Caco-2 (cell line): ENCODE data around the gene LIFR. TPM values are rescaled to one million over a fixed set of nuclear protein-coding genes. Genes with fewer than 3 reads are reported as not detected.

Experiments used
- BruUV-seq: library from RNA; stranded (reverse); fragments of 400-500 nt; replicated peaks from 2 replicates; lab custom pipeline; 2021; lab: Mats Ljungman, UMichigan
- CTCF ChIA-PET: fragments of 300-600 bp; sonication (Branson Sonifier 250); formaldehyde crosslinking; loops from one replicate; lab custom pipeline; 2022; ENCODE audit warnings: antibody characterized with exemption; lab: Charles Lee
- POLR2A ChIA-PET: fragments of 300-600 bp; sonication (Branson Sonifier 250); formaldehyde crosslinking; loops from one replicate; lab custom pipeline; 2022; ENCODE audit warnings: antibody characterized with exemption; lab: Charles Lee
- DNase-seq, 2 experiments: peaks; one replicate each; pipeline versions ENCODE4 v3.0.0 to v3.0.0-alpha.2; 2020 to 2022
- H3K27me3 ChIP-seq: replicated peaks from 2 replicates; pipeline ENCODE4 v1.6.0; 2011; ENCODE audit warnings: low read length; ENCODE audit not compliant: control insufficient read depth, insufficient read depth
- H3K36me3 ChIP-seq: 2 replicates; pipeline ENCODE4 v1.5.1; 2011; ENCODE audit warnings: low read length; ENCODE audit not compliant: control insufficient read depth, insufficient read depth
- H3K4me1 ChIP-seq: fragments of 250-450 bp; sonication (Bioruptor Pico); 2 replicates; pipeline ENCODE4 v1.5.1; 2020; ENCODE audit warnings: mild to moderate bottlenecking
- H3K4me3 ChIP-seq: 2 replicates; pipeline ENCODE4 v1.5.1; 2011; ENCODE audit warnings: low read depth, mild to moderate bottlenecking, control low read depth, low read length
- H3K9me3 ChIP-seq: fragments of 250-450 bp; sonication (Bioruptor Pico); 2 replicates; pipeline ENCODE4 v1.5.1; 2020; ENCODE audit warnings: mild to moderate bottlenecking, moderate library complexity
- H3K27ac Mint-ChIP-seq: one replicate; pipeline ENCODE4 v1.8.0; 2022; ENCODE audit warnings: mixed read lengths; ENCODE audit not compliant: unreplicated experiment
- H3K27me3 Mint-ChIP-seq: one replicate; pipeline ENCODE4 v1.8.0; 2022; ENCODE audit warnings: mixed read lengths; ENCODE audit not compliant: insufficient read depth, unreplicated experiment
- H3K36me3 Mint-ChIP-seq: one replicate; pipeline ENCODE4 v1.8.0; 2022; ENCODE audit warnings: mild to moderate bottlenecking, mixed read lengths; ENCODE audit not compliant: insufficient read depth, unreplicated experiment
- H3K4me1 Mint-ChIP-seq: one replicate; pipeline ENCODE4 v1.8.0; 2022; ENCODE audit warnings: low read depth, mixed read lengths; ENCODE audit not compliant: unreplicated experiment
- H3K4me3 Mint-ChIP-seq: one replicate; pipeline ENCODE4 v1.8.0; 2022; ENCODE audit warnings: mild to moderate bottlenecking, moderate library complexity, mixed read lengths; ENCODE audit not compliant: unreplicated experiment
- H3K9me3 Mint-ChIP-seq: one replicate; pipeline ENCODE4 v1.8.0; 2022; ENCODE audit warnings: mixed read lengths; ENCODE audit not compliant: unreplicated experiment
- CTCF ChIP-seq, 2 experiments: fragments of 200-600 bp in 1 of 2; IDR thresholded peaks; 1 replicate in 1 of 2; 2 replicates in 1 of 2; pipeline versions ENCODE4 v1.5.1 to v1.8.0; 2011 to 2022; ENCODE audit warnings: antibody characterized with exemption in 1 of 2, control low read depth in 1 of 2, inconsistent platforms in 1 of 2, low read depth in 1 of 2, low read length in 1 of 2, mild to moderate bottlenecking in 1 of 2, moderate library complexity in 1 of 2; ENCODE audit not compliant: insufficient read depth in 1 of 2, severe bottlenecking in 1 of 2, unreplicated experiment in 1 of 2
- intact Hi-C: fragments of 100-400 bp; cut with micrococcal nuclease; formaldehyde crosslinking; loops from one replicate; pipeline ENCODE4 v1.10.0; 2022; ENCODE audit not compliant: unreplicated experiment
- total RNA-seq: library from RNA; stranded (reverse); gene quantifications from 2 replicates; pipeline ENCODE4 v1.2.3, GENCODE V29; 2022

LIFR gene
- total RNA-seq, 1 experiment from 2014 or later: 5.1 TPM

GRCh38 chr5:38528162-38528703, 28.2 kb downstream of the LIFR start:
- Mint-ChIP-seq H3K27ac (no peak overlapping the region), H3K4me3 (no peak overlapping the region), H3K27me3 (no peaks in the 10 kb centered on the region), H3K36me3 (peaks cover 7% of the 10 kb centered on the region), H3K4me1 (peaks cover 26% of the 10 kb centered on the region), H3K9me3 (peaks cover 10% of the 10 kb centered on the region)
- DNase-seq: peak; percentile 16 to 42
- H3K9me3 ChIP-seq: peaks cover 9% of the 10 kb centered on the region
- TF ChIP-seq CTCF (IDR thresholded peaks at IDR 0.05; ENCODE audit: insufficient read depth in 1 of 2, low read depth in 1 of 2, low read length in 1 of 2, severe bottlenecking in 1 of 2, unreplicated experiment in 1 of 2): peak in 1 of 2 experiments; percentile 20
- H3K4me3 ChIP-seq: no peak overlapping the region
- POLR2A ChIA-PET: no interaction called here
- CTCF ChIA-PET: interaction anchor here (1.0 kb wide), 1 partner anchor 87 kb away, joined by 6 read pairs; no protein-coding TSS in a partner anchor
- H3K4me1 ChIP-seq: peaks cover 20% of the 10 kb centered on the region
- H3K36me3 ChIP-seq: no peaks in the 10 kb centered on the region
- no TSS peak for BruUV-seq
- intact Hi-C loops: no loop called here
- no peaks in the 10 kb centered on the region for H3K27me3 ChIP-seq

DNA sequence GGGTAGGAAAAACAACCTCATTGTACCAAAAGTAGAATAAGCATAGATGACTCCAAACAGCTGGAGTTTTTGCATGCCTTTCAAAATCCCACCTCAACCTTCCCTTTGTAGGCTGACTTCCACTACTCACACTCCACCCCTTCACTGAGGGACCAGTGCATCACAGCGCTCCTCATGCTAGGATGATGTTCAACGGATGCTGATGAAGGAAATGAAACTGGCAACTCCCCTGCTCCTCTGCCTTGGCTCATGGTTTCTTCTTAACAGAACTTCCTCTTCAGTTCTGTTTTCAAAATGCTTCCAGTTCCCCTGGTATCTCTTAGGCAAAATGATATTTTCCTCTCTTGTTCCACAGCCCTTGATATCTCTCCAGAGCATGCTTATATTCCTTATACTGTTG, 29.0 kb downstream of the LIFR start:
- BruUV-seq: no TSS peak
- POLR2A ChIA-PET: no interaction called here

GRCh38 chr5:38524022-38524421, 32.4 kb downstream of the LIFR start:
- Mint-ChIP-seq H3K4me3 (no peak overlapping the region), H3K27me3 (no peaks in the 10 kb centered on the region), H3K27ac (no peak overlapping the region), H3K9me3 (peaks cover 20% of the 10 kb centered on the region), H3K4me1 (peaks cover 26% of the 10 kb centered on the region), H3K36me3 (peaks cover 7% of the 10 kb centered on the region)
- Histone ChIP-seq H3K9me3 (no peaks in the 10 kb centered on the region), H3K4me1 (peaks cover 15% of the 10 kb centered on the region), H3K36me3 (no peaks in the 10 kb centered on the region), H3K4me3 (no peak overlapping the region), H3K27me3 (no peaks in the 10 kb centered on the region)
- no peak for DNase-seq
- TF ChIP-seq CTCF (IDR thresholded peaks at IDR 0.05; ENCODE audit: insufficient read depth in 1 of 2, low read depth in 1 of 2, low read length in 1 of 2, severe bottlenecking in 1 of 2, unreplicated experiment in 1 of 2): no peak
- intact Hi-C loops: no loop called here
- ChIA-PET CTCF (no interaction called here), POLR2A (no interaction called here)
- BruUV-seq: no TSS peak

More for the DNA sequence above, 29.0 kb downstream of the LIFR start:
- peaks cover 7% of the 10 kb centered on the region for H3K36me3 Mint-ChIP-seq
- peaks cover 10% of the 10 kb centered on the region for H3K9me3 Mint-ChIP-seq
- no peaks in the 10 kb centered on the region for H3K27me3 ChIP-seq
- no peak overlapping the region for H3K27ac Mint-ChIP-seq
- no peak overlapping the region for H3K4me3 Mint-ChIP-seq
- no peak for DNase-seq
- H3K9me3 ChIP-seq: peaks cover 9% of the 10 kb centered on the region
- peaks cover 26% of the 10 kb centered on the region for H3K4me1 Mint-ChIP-seq
- H3K27me3 Mint-ChIP-seq: no peaks in the 10 kb centered on the region
- intact Hi-C loops: no loop called here
- CTCF ChIA-PET: no interaction called here
- no peak for TF ChIP-seq CTCF (IDR thresholded peaks at IDR 0.05; ENCODE audit: insufficient read depth in 1 of 2, low read depth in 1 of 2, low read length in 1 of 2, severe bottlenecking in 1 of 2, unreplicated experiment in 1 of 2)
- H3K36me3 ChIP-seq: no peaks in the 10 kb centered on the region
- H3K4me3 ChIP-seq: no peak overlapping the region
- H3K4me1 ChIP-seq: peaks cover 15% of the 10 kb centered on the region
